ENCODE data around the gene LRRC8E. TPM values are rescaled to one million over a fixed set of nuclear protein-coding genes. Genes with fewer than 3 reads are reported as not detected.

The LRRC8E gene
- total and polyA plus RNA-seq, 10 of the 15 experiments (the other 5 are each of a cell fraction or from before 2014, with no cell fraction given), result 0.04 to 0.32 (median 0.25) TPM; not detected in 7

DNA sequence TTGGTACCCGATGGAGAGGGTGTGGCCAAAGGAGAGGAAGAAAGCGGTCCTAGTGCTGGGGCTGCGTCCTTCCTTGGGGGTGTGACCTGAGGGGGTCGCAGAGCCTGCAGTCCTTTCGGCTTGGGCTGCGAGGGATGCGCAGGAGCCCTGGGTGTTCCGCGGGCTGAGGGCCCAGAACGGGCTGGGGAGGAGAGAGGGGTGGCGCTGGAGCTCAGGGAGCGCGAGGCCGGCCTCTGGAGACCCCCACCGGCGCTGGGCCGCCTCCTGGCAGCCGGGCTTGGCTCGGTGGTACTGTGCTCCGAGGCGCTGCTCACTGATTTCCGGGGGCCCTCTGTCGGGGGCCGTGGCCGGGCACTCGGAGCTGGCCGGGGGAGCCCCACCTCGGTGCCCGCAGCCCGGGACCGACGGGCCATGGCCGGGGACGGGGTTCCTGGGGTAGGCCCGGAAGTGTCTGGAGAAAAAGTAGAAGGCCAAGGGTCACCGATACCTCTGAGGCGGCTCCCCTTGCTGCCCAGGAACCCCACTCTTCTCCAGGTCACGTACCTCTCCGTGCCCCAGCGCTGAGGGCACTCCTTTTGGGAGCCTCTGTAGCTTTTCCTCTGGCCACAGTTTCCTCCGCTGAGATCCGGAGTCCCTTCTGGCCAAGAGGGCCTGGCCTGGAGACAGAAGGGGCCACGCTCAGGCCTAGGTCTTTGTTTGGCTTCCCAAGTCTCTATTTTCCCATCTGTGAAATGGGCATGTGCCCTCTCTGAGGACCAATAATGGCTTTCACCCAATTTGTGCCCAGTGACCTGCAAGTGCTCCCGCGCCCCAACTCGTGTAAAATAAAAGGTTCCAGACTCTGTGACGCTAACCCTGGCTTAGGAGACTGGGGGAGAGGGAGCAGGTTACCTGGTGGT lies 15.8 kb upstream of the LRRC8E start (continued):
- TF ChIP-seq, protein P1, sequence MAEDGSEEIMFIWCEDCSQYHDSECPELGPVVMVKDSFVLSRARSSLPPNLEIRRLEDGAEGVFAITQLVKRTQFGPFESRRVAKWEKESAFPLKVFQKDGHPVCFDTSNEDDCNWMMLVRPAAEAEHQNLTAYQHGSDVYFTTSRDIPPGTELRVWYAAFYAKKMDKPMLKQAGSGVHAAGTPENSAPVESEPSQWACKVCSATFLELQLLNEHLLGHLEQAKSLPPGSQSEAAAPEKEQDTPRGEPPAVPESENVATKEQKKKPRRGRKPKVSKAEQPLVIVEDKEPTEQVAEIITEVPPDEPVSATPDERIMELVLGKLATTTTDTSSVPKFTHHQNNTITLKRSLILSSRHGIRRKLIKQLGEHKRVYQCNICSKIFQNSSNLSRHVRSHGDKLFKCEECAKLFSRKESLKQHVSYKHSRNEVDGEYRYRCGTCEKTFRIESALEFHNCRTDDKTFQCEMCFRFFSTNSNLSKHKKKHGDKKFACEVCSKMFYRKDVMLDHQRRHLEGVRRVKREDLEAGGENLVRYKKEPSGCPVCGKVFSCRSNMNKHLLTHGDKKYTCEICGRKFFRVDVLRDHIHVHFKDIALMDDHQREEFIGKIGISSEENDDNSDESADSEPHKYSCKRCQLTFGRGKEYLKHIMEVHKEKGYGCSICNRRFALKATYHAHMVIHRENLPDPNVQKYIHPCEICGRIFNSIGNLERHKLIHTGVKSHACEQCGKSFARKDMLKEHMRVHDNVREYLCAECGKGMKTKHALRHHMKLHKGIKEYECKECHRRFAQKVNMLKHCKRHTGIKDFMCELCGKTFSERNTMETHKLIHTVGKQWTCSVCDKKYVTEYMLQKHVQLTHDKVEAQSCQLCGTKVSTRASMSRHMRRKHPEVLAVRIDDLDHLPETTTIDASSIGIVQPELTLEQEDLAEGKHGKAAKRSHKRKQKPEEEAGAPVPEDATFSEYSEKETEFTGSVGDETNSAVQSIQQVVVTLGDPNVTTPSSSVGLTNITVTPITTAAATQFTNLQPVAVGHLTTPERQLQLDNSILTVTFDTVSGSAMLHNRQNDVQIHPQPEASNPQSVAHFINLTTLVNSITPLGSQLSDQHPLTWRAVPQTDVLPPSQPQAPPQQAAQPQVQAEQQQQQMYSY (CRISPR knock-in tag; IDR thresholded peaks at IDR 0.05), result no peak
- TF ChIP-seq MTA3 (IDR thresholded peaks at IDR 0.05; ENCODE audit: borderline replicate concordance, low read length), result no peak

DNA sequence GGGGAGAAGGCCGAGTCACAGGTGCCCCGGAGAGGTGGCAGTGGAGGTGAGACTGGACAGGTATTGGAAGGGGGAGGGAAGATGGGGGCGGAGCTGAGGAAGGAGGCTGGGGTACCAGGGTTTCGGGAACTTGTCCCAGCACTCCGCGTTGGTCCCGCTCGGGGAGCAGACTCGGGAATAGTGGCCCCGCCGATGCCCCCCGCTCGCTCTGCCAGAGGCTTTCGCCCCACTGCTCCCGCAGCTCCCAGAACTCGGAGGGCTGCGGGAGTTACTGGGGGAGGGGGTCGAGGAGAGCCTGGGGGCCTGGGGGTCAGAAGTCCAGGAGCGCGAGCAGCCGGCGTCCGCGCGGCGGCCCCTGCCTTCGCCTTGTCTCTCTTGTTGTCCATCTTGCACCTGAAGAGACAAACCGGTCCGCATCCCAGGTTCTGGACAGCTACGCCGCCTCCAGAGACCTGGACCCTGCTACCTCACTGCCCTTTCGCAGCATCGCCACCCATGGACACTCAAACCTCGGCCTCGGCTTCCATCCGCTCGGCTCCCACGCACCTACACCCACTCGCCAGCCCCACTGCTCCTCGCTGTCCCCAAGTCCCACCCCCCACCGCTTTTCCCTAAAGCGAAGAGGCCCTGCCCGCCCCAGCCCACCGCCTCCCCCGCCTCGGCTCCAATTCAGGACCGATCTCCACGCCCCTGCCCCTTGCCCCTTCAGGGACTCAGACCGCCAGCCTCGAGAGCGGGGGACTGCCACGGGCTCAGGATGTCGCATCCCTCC lies 14.8 kb upstream of the LRRC8E start:
- ChIA-PET POLR2A (no interaction called here), CTCF (interaction anchor here (1.2 kb wide), 1 partner anchor 10 kb away, joined by 3 read pairs; no protein-coding TSS in a partner anchor), RAD21 (ENCODE audit: unreplicated experiment) (no interaction called here), SMC1A (ENCODE audit: uncharacterized antibody, unreplicated experiment) (no interaction called here)
- Histone ChIP-seq H2AFZ (ENCODE audit: control insufficient read depth, low read depth, low read length) (no peak overlapping the region), H3K27ac (ENCODE audit: control insufficient read depth, insufficient read depth) (no peak overlapping the region), H4K20me1 (ENCODE audit: control insufficient read depth, insufficient read depth) (no peaks in the 10 kb centered on the region), H3K27me3 (replicated peaks in 1 of 2; ENCODE audit: control insufficient read depth in 2 of 2, insufficient read depth in 2 of 2, low read length in 1 of 2) (peaks cover 2 to 3% of the 10 kb centered on the region in 2 experiments; a peak in 2 of 4 replicates), H3K79me2 (ENCODE audit: control insufficient read depth, insufficient read depth, low read length) (no peaks in the 10 kb centered on the region), H3K36me3 (ENCODE audit: control insufficient read depth in 2 of 2, insufficient read depth in 2 of 2, low read length in 1 of 2) (no peaks in the 10 kb centered on the region), H3K4me3 (no peak overlapping the region), H3K4me1 (ENCODE audit: control insufficient read depth, insufficient read depth, low read length) (peaks cover 12% of the 10 kb centered on the region; the same call in 1 of the 2 replicates), H3K4me2 (ENCODE audit: control insufficient read depth, insufficient read depth) (no peak overlapping the region), H3K9ac (ENCODE audit: control insufficient read depth, insufficient read depth, low read length) (no peak overlapping the region), H3K9me3 (replicated peaks; ENCODE audit: control insufficient read depth, insufficient read depth, low read length) (no peaks in the 10 kb centered on the region; the same call in 2 of the 3 replicates)
- FAIRE-seq, result no peak
- in situ Hi-C loops (cut with MboI), result no loop called here
- no peak for DNase-seq (ENCODE audit: low read depth, low spot score)
- intact Hi-C loops (cut with micrococcal nuclease; ENCODE audit: unreplicated experiment), result no loop called here
- no TSS peak for BruUV-seq (replicated peaks)
- 47% methylated on average over 30 of the region's 53 CpGs for WGBS (ENCODE audit: insufficient coverage, insufficient replicate concordance, low lambda C conversion rate, missing lambda C conversion rate)
- ATAC-seq, result no peak
- no peak for TF ChIP-seq SMAD5 (IDR thresholded peaks at IDR 0.05; ENCODE audit: low read depth)
- no peak for TF ChIP-seq BHLHE40 (IDR thresholded peaks at IDR 0.05; ENCODE audit: borderline replicate concordance in 1 of 2, low read depth in 2 of 2, low read length in 1 of 2)
- TF ChIP-seq ZSCAN29 (IDR thresholded peaks at IDR 0.05), result no peak
- no peak for TF ChIP-seq SMARCA5 (IDR thresholded peaks at IDR 0.05)
- no peak for TF ChIP-seq RELA (IDR thresholded peaks at IDR 0.05; ENCODE audit: borderline replicate concordance, partially characterized antibody)
- no peak for TF ChIP-seq SREBF1 (IDR thresholded peaks at IDR 0.05; ENCODE audit: low read length)
- no peak for TF ChIP-seq PAX8 (IDR thresholded peaks at IDR 0.05)
- TF ChIP-seq FOS (IDR thresholded peaks at IDR 0.05; ENCODE audit: borderline replicate concordance, extremely low read depth, insufficient read length), result no peak
- TF ChIP-seq, protein P2, sequence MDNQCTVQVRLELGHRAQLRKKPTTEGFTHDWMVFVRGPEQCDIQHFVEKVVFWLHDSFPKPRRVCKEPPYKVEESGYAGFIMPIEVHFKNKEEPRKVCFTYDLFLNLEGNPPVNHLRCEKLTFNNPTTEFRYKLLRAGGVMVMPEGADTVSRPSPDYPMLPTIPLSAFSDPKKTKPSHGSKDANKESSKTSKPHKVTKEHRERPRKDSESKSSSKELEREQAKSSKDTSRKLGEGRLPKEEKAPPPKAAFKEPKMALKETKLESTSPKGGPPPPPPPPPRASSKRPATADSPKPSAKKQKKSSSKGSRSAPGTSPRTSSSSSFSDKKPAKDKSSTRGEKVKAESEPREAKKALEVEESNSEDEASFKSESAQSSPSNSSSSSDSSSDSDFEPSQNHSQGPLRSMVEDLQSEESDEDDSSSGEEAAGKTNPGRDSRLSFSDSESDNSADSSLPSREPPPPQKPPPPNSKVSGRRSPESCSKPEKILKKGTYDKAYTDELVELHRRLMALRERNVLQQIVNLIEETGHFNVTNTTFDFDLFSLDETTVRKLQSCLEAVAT (IDR thresholded peaks at IDR 0.05), result no peak
- no peak for TF ChIP-seq SREBF2 (IDR thresholded peaks at IDR 0.05; ENCODE audit: low read length)
- no peak for TF ChIP-seq RAD51 (IDR thresholded peaks at IDR 0.05)
- TF ChIP-seq BACH1 (IDR thresholded peaks at IDR 0.05; ENCODE audit: borderline replicate concordance), result no peak
- TF ChIP-seq NBN (IDR thresholded peaks at IDR 0.05), result no peak
- TF ChIP-seq TARDBP (IDR thresholded peaks at IDR 0.05; ENCODE audit: borderline replicate concordance), result no peak
- no peak for TF ChIP-seq SUPT20H (IDR thresholded peaks at IDR 0.05; ENCODE audit: borderline replicate concordance, control insufficient read depth, low read depth, low read length)
